T1000 (cell line): Measurements from ENCODE around the gene SV2C.
"Not testable (repeated sequence)": the region's sequence is repeated elsewhere in the genome, so short reads cannot be mapped to it uniquely, and the experiment has no call there.

ENCODE experiments used
- DNase-seq: peaks from one replicate; lab custom pipeline; 2025; ENCODE audit warnings: mixed read lengths; lab: John Stamatoyannopoulos, UW

SV2C gene

GRCh38 chr5:76336253-76336809, 253.1 kb downstream of the SV2C start:
- not testable (repeated sequence) for DNase-seq

DNA sequence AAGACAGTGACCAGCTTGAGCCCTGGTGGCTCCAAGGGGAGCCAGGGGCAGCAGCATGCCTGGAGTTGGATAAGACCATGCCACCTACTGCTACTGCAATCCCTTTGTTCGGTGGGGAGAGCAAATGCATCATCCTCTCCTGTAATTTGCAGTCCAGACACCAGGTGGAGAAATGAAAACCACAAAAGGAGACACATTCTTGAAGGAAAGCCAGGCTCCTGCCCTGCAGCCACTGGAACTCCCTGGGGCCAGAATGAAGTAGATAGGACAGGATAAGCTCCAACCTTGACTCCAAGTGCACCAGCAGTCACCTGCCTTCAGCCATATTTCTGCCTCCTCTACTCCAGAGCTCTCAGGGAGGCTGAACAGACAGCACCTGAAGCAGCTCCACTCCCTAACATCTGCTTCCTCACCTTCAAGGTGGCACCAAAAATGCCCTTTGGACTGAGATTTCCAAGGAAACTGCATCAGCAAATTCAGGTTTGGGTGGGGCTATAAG, 254.8 kb downstream of the SV2C start:
- DNase-seq, result peak; percentile 44

GRCh38 chr5:76339919-76340318, 256.7 kb downstream of the SV2C start:
- no peak for DNase-seq

GRCh38 chr5:76341651-76342334, 258.6 kb downstream of the SV2C start:
- no peak for DNase-seq

- no peak for DNase-seq
These were observed 259.3 kb downstream of the SV2C start for GRCh38 chr5:76342474-76342873.

DNA sequence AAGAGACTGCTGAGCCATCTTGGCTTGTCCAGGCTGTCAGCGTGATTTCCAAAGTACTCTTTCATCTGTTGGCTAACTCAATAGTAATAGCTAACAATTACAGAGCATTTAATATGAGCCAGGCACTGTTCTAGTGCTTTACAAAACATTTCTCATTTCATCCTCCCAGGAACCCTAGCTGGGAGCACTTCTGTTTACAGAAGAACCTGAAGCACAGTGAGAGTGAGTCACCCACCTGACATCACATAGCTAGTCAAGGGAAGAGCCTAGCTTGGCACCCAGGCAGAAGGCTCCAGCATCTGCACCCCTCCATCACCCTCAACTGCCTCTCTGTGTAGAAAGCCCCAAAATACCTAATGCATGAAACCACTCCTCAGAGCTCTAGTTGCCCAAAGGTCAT, 262.4 kb downstream of the SV2C start:
- DNase-seq, result no peak

GRCh38 chr5:76351176-76351575, 268.0 kb downstream of the SV2C start:
- no peak for DNase-seq

DNA sequence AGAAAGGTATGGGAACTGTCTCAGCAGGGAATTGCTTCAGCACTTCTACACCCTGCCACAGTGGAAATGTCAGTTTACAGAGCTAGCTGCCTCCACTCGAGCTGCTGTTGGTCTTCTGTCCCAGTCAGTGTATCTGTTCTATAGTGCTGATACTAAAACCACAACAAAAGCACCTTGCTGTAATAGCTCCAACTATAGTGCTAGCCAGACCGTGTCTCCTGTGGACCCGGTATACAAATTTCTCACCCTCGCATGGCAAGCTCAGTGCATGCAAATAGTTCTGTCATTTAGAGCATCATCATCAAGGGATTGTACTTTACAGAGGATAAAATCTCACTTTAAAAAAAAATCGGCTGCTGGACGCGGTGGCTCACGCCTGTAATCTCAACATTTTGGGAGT, 268.4 kb downstream of the SV2C start:
- DNase-seq, result no peak

GRCh38 chr5:76356887-76357286, 273.7 kb downstream of the SV2C start:
- DNase-seq, result no peak

- DNase-seq, result no peak
These were observed 280.4 kb downstream of the SV2C start for GRCh38 chr5:76363352-76364225.

DNA sequence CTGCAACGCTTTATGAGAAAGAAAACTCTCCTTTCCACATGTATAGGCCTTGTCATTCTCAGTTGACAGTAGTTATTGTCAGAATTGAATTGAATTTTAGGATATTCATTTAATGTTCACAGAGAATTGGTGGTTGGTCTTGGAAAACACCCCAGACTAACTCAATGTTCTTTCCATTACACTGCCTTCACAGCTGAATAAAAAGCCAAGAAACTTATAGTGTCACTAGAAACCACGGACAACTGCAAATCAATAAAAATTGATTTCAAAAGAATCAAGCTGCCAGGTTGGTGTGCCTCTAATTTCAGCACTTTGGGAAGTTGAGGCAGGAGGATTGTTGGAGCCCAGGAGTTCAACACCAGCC, 281.0 kb downstream of the SV2C start:
- DNase-seq, result no peak

GRCh38 chr5:76365561-76365960, 282.4 kb downstream of the SV2C start:
- no peak for DNase-seq

- DNase-seq, result no peak
These were observed 283.4 kb downstream of the SV2C start for GRCh38 chr5:76366596-76366995.

DNA sequence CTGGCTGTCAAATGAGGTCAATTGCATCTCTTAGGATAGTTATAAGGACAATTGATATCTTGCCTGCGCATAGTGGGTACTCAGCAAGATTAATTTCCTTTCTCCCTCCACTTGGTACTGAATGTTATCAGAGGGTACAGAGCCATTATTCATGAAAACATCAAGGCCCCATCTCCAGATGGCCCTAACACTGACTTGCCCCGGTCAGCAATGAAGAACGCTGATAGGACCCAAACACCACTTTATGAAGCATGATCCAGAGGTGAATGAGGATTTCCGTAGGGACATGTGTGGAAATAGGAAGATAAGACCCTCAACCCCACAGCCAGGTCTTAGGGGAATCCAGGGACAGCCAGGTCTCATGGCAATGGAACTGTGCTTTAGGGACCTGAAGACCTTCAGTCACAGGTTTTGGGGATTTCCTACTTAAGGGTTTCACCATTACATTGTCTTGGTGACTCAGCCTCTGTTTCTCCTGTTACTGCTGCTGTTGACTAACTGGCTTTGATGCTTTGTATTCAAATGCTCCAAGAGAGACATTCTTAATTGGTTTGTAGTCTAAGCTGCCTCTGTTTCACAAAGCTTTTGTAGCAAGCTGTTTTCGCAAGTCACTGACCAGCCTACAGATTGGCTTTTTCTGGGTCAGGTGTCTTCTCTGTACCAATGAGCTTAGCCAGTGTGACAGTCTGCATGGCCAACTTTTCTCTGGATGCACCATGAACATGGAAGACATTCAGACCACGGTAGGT, 284.6 kb downstream of the SV2C start:
- no peak for DNase-seq

DNA sequence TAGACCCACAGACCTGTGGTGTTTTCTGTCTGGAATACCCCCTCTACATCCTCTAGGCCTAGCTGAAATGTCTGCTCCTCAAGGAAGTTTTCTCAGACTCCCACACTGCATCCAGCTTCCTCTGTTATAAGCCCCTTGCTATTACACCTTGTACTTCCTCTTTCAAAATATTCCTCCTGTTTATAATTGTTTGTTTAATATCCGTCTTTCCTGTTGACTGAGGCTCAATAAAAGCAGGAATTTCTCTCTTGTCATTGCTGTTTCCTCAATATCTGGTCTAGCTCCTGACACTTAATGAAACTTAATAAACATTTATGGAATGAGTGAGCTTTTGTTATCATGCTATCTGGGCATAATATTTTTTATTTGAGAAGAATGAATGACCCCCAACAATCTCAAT, 285.8 kb downstream of the SV2C start:
- DNase-seq, result no peak

- not testable (repeated sequence) for DNase-seq
These were observed 286.5 kb downstream of the SV2C start for GRCh38 chr5:76369668-76370067.

GRCh38 chr5:76371960-76372322, 288.8 kb downstream of the SV2C start:
- no peak for DNase-seq

DNA sequence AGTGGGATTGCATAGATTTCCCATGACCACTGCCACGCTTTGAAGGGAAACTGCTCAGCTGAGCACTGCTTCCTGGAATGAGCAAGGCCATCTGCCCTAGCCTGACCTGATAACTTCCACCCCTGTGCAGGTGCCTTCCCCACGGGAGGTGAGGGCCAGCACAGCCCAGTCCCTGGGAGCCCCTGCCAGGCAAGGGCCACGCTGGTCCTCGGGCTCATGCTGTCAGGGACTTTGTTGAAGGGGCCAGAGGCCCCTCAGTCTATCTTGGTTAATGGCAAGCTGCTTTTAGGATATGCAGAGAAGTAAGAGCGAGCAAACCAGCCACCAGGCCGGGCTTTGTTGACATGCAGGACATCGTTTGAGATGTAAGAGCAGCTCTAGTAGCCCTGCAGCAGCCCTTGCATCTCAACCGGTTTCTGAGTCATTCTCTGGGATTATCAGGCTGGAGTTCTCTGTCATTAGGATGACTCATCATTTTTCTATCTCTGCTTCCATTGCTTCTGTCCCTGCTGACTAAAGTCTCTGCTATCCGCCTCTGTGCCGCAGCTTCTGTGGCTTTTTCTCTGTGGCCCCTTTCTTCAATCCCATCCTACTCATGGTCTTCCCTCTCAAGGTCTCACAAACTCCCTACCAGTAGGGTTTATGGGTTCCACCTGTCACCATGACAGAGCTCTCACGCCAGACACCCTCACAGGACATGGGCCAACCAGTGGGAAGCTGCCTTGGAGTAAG, 289.3 kb downstream of the SV2C start:
- DNase-seq, result peak; percentile 56

- no peak for DNase-seq
These were observed 293.1 kb downstream of the SV2C start for GRCh38 chr5:76376148-76376865.

DNA sequence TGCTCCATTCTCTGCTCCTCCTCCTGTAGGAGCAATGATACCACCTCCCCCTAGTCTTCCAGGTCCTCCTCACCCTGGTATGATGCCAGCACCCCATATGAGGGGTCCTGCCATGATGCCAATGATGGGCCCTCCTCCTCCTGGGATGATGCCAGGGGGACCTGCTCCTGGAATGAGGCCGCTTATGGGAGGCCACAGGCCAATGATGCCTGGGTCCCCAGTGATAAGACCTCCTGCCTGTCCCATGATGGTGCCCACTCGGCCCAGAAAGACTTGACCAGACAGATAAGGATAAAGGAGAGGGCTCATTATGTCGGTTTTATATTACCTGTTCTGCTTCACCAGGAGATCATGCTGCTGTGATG, 293.7 kb downstream of the SV2C start:
- no peak for DNase-seq

DNA sequence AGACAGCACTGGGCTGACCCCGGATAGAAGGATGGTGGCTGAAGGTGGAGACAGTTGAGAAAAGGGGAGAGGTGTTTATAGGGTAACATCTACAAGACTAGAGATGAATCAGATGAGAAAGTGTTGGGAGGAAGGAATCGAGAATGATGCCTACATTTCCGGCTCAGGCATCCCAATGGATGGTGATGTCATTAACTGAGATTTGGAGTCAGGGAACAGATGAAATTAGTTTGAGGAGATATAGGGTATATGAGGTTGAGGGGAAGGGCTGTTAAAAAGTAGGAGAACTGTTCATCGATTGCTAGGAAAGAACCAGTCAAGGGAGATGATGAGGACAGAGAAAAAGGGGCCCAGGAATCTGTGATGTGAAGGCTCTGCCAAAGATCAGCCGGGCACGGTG, 295.2 kb downstream of the SV2C start:
- no peak for DNase-seq
